CD1c-positive myeloid dendritic cell (primary cell): Measurements from ENCODE around the gene CHN2.
A peak's percentile ranks its signal among the peaks of the same experiment; 100 is the strongest.

ENCODE experiments used
- DNase-seq: peaks from one replicate; pipeline ENCODE4 v3.0.0-alpha.2; 2016; ENCODE audit errors: extremely low spot score

Gene CHN2

GRCh38 chr7:29332875-29333855, 138.6 kb downstream of the CHN2 start:
- DNase-seq = no peak

GRCh38 chr7:29335188-29336083, 140.9 kb downstream of the CHN2 start:
- no peak for DNase-seq

GRCh38 chr7:29337546-29338116, 143.1 kb downstream of the CHN2 start:
- DNase-seq = no peak

GRCh38 chr7:29340696-29341095, 146.1 kb downstream of the CHN2 start:
- DNase-seq = no peak

- DNase-seq = no peak
Observed at GRCh38 chr7:29341156-29341555, 146.6 kb downstream of the CHN2 start.

- DNase-seq = no peak
Observed at GRCh38 chr7:29342761-29343160, 148.2 kb downstream of the CHN2 start.

- DNase-seq = peak; percentile 50
Observed at GRCh38 chr7:29343399-29343798, 148.8 kb downstream of the CHN2 start.

GRCh38 chr7:29344334-29344978, 149.9 kb downstream of the CHN2 start:
- no peak for DNase-seq

- peak; percentile 58 for DNase-seq
Observed at GRCh38 chr7:29345590-29345989, 151.0 kb downstream of the CHN2 start.

GRCh38 chr7:29346231-29346978, 151.8 kb downstream of the CHN2 start:
- no peak for DNase-seq

GRCh38 chr7:29349362-29349761, 154.8 kb downstream of the CHN2 start:
- DNase-seq = no peak

GRCh38 chr7:29350351-29350750, 155.8 kb downstream of the CHN2 start:
- no peak for DNase-seq

GRCh38 chr7:29352041-29352440, 157.5 kb downstream of the CHN2 start:
- peak; percentile 81 for DNase-seq

- no peak for DNase-seq
Observed at GRCh38 chr7:29353810-29354209, 159.2 kb downstream of the CHN2 start.

- no peak for DNase-seq
Observed at GRCh38 chr7:29354340-29354739, 159.8 kb downstream of the CHN2 start.

- DNase-seq = no peak
Observed at GRCh38 chr7:29355388-29355787, 160.8 kb downstream of the CHN2 start.

- no peak for DNase-seq
Observed at GRCh38 chr7:29356631-29357030, 162.1 kb downstream of the CHN2 start.

GRCh38 chr7:29359482-29360093, 165.0 kb downstream of the CHN2 start:
- DNase-seq = no peak

- DNase-seq = no peak
Observed at GRCh38 chr7:29360633-29361625, 166.4 kb downstream of the CHN2 start.
